Loucy (cell line): Measurements from ENCODE around the gene FAF2.
A peak's percentile ranks its signal among the peaks of the same experiment; 100 is the strongest.

Source experiments
- H2AFZ ChIP-seq: fragments of 200-600 bp; sonication (generic); 2 replicates; pipeline ENCODE4 v1.6.0; 2016; ENCODE audit warnings: antibody characterized with exemption, mild to moderate bottlenecking, low read length, moderate library complexity
- H3F3A ChIP-seq: fragments of 200-600 bp; 2 replicates; pipeline ENCODE4 v1.6.0; 2016; ENCODE audit warnings: antibody characterized with exemption, low read depth, mild to moderate bottlenecking
- H3K27me3 ChIP-seq: fragments of 200-600 bp; sonication (generic); 2 replicates; pipeline ENCODE4 v1.6.1; 2014; ENCODE audit warnings: low read length, mild to moderate bottlenecking; ENCODE audit not compliant: insufficient read depth, poor library complexity, severe bottlenecking
- H3K36me3 ChIP-seq: fragments of 200-600 bp; sonication (generic); 2 replicates; pipeline ENCODE4 v1.6.1; 2016; ENCODE audit warnings: low read length; ENCODE audit not compliant: insufficient read depth
- H3K4me1 ChIP-seq: fragments of 200-600 bp; sonication (generic); 2 replicates; pipeline ENCODE4 v1.5.1; 2014; ENCODE audit warnings: low read length, mild to moderate bottlenecking; ENCODE audit not compliant: insufficient read depth, poor library complexity, severe bottlenecking
- H3K4me2 ChIP-seq: fragments of 200-600 bp; sonication (generic); 2 replicates; pipeline ENCODE4 v1.6.0; 2014; ENCODE audit warnings: antibody characterized with exemption, low read length, low read depth, mild to moderate bottlenecking; ENCODE audit not compliant: poor library complexity, severe bottlenecking
- H3K4me3 ChIP-seq: fragments of 200-600 bp; sonication (generic); 2 replicates; pipeline ENCODE4 v1.5.1; 2014; ENCODE audit warnings: low read length, mild to moderate bottlenecking, mixed read lengths; ENCODE audit not compliant: poor library complexity, severe bottlenecking
- H3K79me2 ChIP-seq: fragments of 200-600 bp; sonication (generic); 2 replicates; pipeline ENCODE4 v1.6.1; 2014; ENCODE audit warnings: low read length; ENCODE audit not compliant: insufficient read depth
- H3K9ac ChIP-seq: fragments of 200-600 bp; sonication (generic); 2 replicates; pipeline ENCODE4 v1.6.0; 2014; ENCODE audit warnings: mild to moderate bottlenecking, low read depth, low read length, moderate library complexity; ENCODE audit not compliant: poor library complexity, severe bottlenecking
- H3K9me2 ChIP-seq: fragments of 200-600 bp; sonication (generic); replicated peaks from 2 replicates; pipeline ENCODE4 v1.6.1; 2016; ENCODE audit warnings: low read depth, low read length, mixed read lengths
- H3K9me3 ChIP-seq: fragments of 200-600 bp; sonication (generic); 2 replicates; pipeline ENCODE4 v1.6.1; 2014; ENCODE audit warnings: mild to moderate bottlenecking, antibody characterized with exemption, low read length, low read depth; ENCODE audit not compliant: insufficient read depth
- H4K20me1 ChIP-seq: fragments of 200-600 bp; sonication (generic); 2 replicates; pipeline ENCODE4 v1.6.0; 2014; ENCODE audit warnings: antibody characterized with exemption, low read length, mild to moderate bottlenecking; ENCODE audit not compliant: insufficient read depth, poor library complexity, severe bottlenecking
- EZH2phosphoT487 ChIP-seq: fragments of 200-600 bp; IDR thresholded peaks from 2 replicates; pipeline ENCODE4 v1.6.1; 2018; ENCODE audit warnings: antibody characterized with exemption, mild to moderate bottlenecking, moderate library complexity, borderline replicate concordance
- TF ChIP-seq, protein P1 (sequence below): fragments of 200-600 bp; sonication (generic); conservative IDR thresholded peaks from 2 replicates; pipeline ENCODE4 v1.5.1; 2014; ENCODE audit warnings: mild to moderate bottlenecking, antibody characterized with exemption, low read length

FAF2 gene

DNA sequence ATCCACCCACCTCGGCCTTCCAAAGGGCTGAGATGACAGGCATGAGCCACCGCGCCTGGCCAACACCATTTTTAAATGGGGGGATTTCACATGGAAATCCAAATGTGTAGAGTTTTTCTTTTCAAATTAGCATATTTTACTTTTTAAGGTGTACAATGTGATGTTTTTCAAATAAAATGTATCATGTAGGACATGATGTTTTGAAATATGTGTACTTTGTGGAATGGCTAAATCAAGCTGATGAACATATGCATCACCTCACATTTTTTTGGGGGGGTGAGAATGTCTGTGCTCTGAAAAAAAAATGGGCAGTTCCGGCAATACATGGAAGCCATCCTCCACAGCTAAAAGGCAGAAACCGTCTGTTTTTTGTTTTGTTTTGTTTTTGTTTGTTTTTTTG, 3.4 kb upstream of the FAF2 start:
- H3K4me1 ChIP-seq = peaks cover 7% of the 10 kb centered on the region
- H3K9ac ChIP-seq = no peak overlapping the region
- no peaks in the 10 kb centered on the region for H3K27me3 ChIP-seq
- no peaks in the 10 kb centered on the region for H3K9me3 ChIP-seq
- H3K4me3 ChIP-seq = no peak overlapping the region
- H2AFZ ChIP-seq = no peak overlapping the region
- H4K20me1 ChIP-seq = no peaks in the 10 kb centered on the region
- TF ChIP-seq, protein P1, sequence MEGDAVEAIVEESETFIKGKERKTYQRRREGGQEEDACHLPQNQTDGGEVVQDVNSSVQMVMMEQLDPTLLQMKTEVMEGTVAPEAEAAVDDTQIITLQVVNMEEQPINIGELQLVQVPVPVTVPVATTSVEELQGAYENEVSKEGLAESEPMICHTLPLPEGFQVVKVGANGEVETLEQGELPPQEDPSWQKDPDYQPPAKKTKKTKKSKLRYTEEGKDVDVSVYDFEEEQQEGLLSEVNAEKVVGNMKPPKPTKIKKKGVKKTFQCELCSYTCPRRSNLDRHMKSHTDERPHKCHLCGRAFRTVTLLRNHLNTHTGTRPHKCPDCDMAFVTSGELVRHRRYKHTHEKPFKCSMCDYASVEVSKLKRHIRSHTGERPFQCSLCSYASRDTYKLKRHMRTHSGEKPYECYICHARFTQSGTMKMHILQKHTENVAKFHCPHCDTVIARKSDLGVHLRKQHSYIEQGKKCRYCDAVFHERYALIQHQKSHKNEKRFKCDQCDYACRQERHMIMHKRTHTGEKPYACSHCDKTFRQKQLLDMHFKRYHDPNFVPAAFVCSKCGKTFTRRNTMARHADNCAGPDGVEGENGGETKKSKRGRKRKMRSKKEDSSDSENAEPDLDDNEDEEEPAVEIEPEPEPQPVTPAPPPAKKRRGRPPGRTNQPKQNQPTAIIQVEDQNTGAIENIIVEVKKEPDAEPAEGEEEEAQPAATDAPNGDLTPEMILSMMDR = no peak
- no peak for TF ChIP-seq EZH2phosphoT487
- no peaks in the 10 kb centered on the region for H3F3A ChIP-seq
- H3K9me2 ChIP-seq = no peaks in the 10 kb centered on the region
- peaks cover 18% of the 10 kb centered on the region for H3K79me2 ChIP-seq
- no peaks in the 10 kb centered on the region for H3K36me3 ChIP-seq
- no peak overlapping the region for H3K4me2 ChIP-seq

DNA sequence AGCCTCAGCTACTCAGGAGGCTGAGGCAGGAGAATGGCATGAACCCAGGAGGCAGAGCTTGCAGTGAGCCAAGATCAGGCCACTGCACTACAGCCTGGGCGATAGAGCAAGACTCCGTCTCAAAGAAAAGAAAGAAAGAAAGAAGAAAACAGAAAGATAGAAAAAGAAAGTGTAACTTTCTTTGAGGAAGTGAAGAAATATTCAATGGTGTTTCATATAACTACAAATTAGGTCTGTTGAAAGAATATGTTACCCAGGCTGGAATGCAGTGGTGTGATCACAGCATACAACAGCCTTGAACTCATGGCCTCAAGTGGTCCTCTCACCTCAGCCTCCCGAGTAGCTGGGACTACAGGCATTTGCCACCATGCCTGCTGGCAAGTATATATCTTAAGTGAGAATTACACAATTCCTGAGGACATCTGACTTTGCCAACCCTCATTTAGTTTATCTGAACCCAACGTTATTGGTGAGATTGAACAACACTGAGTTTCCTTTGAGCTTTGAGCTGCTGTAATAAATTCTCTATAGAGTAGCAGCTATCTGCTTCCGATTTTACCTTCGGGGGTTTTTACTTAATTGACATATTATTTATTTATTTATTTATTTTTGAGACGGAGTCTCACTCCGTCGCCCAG, 2.0 kb upstream of the FAF2 start:
- H3K4me3 ChIP-seq = no peak overlapping the region
- H3K4me2 ChIP-seq = no peak overlapping the region

DNA sequence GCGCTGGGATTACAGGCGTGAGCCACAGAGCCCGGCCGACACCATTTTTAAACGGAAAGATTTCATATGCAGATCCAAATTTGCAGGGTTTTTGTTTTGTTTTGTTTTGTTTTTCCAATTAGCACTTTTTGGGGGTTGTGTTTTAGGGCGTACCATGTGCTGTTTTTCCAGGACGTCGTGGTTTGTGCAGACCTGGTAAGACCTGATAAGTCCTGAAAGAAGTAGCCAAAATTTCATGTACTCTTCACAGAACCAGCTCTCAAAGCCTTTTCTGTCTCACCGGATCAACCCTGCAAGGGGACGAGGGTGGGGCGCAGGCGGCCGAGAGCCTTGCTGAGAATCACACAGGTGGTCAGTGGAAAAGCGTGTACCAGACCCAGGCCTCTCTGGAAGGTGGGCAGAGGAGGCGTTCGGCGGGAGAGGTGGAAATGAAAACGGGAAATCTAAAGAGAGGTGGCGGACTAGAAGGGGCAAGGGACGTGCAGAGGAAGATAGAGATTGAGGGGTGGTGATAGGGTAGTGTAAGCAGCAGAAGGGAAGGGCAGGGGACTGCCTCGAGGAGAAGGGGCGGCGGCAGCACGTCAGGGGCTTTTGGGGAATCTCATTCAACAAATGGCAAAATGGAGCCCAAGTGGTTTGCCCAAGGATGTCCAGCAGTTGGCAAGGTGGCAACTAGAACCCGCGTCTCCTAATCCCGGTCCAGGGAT, 1.1 kb upstream of the FAF2 start:
- H3K4me3 ChIP-seq = peak overlapping the region; percentile 86
- H4K20me1 ChIP-seq = no peaks in the 10 kb centered on the region
- H3K9me2 ChIP-seq = no peaks in the 10 kb centered on the region
- H3K79me2 ChIP-seq = peaks cover 37% of the 10 kb centered on the region
- H3K9me3 ChIP-seq = no peaks in the 10 kb centered on the region
- H3K4me1 ChIP-seq = peaks cover 11% of the 10 kb centered on the region
- TF ChIP-seq, protein P1 = no peak
- no peak for TF ChIP-seq EZH2phosphoT487
- H3K36me3 ChIP-seq = no peaks in the 10 kb centered on the region
- H3F3A ChIP-seq = no peaks in the 10 kb centered on the region
- peak overlapping the region; percentile 76 for H3K4me2 ChIP-seq
- H3K9ac ChIP-seq = peak overlapping the region; percentile 95
- H2AFZ ChIP-seq = peak overlapping the region; percentile 87
- no peaks in the 10 kb centered on the region for H3K27me3 ChIP-seq

More for the DNA sequence above, 2.0 kb upstream of the FAF2 start:
- Histone ChIP-seq H3K9ac (no peak overlapping the region), H3K79me2 (peaks cover 32% of the 10 kb centered on the region), H3K9me3 (no peaks in the 10 kb centered on the region), H3K27me3 (no peaks in the 10 kb centered on the region), H2AFZ (no peak overlapping the region), H3K36me3 (no peaks in the 10 kb centered on the region), H3K9me2 (no peaks in the 10 kb centered on the region), H3F3A (no peaks in the 10 kb centered on the region), H3K4me1 (peaks cover 11% of the 10 kb centered on the region), H4K20me1 (no peaks in the 10 kb centered on the region)
- no peak for TF ChIP-seq EZH2phosphoT487
- TF ChIP-seq, protein P1 = no peak
